ENCODE results near the gene ADI1.

- TF ChIP-seq CTCF (IDR thresholded peaks at IDR 0.05) (no peak), POLR2A (IDR thresholded peaks at IDR 0.05) (no peak)
These were observed 48.2 kb downstream of the ADI1 start for GRCh38 chr2:3470856-3471737.

Measured in body of pancreas (tissue), 4 donors.